HepG2 (cell line): Measurements from ENCODE around the gene POLRMT. TPM values are rescaled to one million over a fixed set of nuclear protein-coding genes. Genes with fewer than 3 reads are reported as not detected.

ENCODE experiments used
- CHCHD3 ChIP-seq: sonication (generic); formaldehyde crosslinking; IDR thresholded peaks from 2 replicates; pipeline ENCODE4 v1.8.0; 2022; ENCODE audit warnings: mild to moderate bottlenecking, missing genetic modification reagents, moderate library complexity
- DMAP1 ChIP-seq: IDR thresholded peaks from 2 replicates; pipeline ENCODE4 v1.6.1; 2016
- DNMT1 ChIP-seq: sonication (generic); formaldehyde crosslinking; IDR thresholded peaks from 2 replicates; pipeline ENCODE4 v1.5.1; 2020; ENCODE audit warnings: mild to moderate bottlenecking, missing genetic modification reagents
- GATAD1 ChIP-seq: IDR thresholded peaks from 2 replicates; pipeline ENCODE4 v1.6.1; 2016; ENCODE audit warnings: missing genetic modification reagents, missing compliant biosample characterization
- HMG20A ChIP-seq: IDR thresholded peaks from 2 replicates; pipeline ENCODE4 v1.6.1; 2016; ENCODE audit warnings: borderline replicate concordance
- HNRNPLL ChIP-seq: fragments of 200-400 bp; formaldehyde crosslinking; IDR thresholded peaks from 2 replicates; pipeline ENCODE4 v1.6.1; 2017; ENCODE audit warnings: mild to moderate bottlenecking, low read depth, low read length; ENCODE audit not compliant: poor library complexity, severe bottlenecking
- PHF20 ChIP-seq: sonication (generic); formaldehyde crosslinking; IDR thresholded peaks from 2 replicates; pipeline ENCODE4 v1.5.0; 2020; ENCODE audit warnings: mild to moderate bottlenecking, missing genetic modification reagents
- PRPF4 ChIP-seq: fragments of 200-400 bp; formaldehyde crosslinking; IDR thresholded peaks from 2 replicates; pipeline ENCODE4 v1.6.1; 2016; ENCODE audit warnings: low read length, low read depth; ENCODE audit not compliant: poor library complexity, severe bottlenecking
- RARG ChIP-seq: sonication (generic); formaldehyde crosslinking; IDR thresholded peaks from 2 replicates; pipeline ENCODE4 v1.4.0; 2020; ENCODE audit warnings: low read depth, mild to moderate bottlenecking, missing genetic modification reagents
- SNRNP70 ChIP-seq: fragments of 200-400 bp; formaldehyde crosslinking; IDR thresholded peaks from 2 replicates; pipeline ENCODE4 v1.6.1; 2017; ENCODE audit warnings: mild to moderate bottlenecking, low read depth, low read length, moderate library complexity
- WIZ ChIP-seq: sonication (generic); formaldehyde crosslinking; IDR thresholded peaks from 2 replicates; pipeline ENCODE4 v1.5.1; 2020; ENCODE audit warnings: mild to moderate bottlenecking, missing genetic modification reagents
- ZNF335 ChIP-seq: sonication (generic); formaldehyde crosslinking; IDR thresholded peaks from 2 replicates; pipeline ENCODE4 v1.4.0; 2020; ENCODE audit warnings: missing genetic modification reagents
- ZNF75D ChIP-seq: sonication (generic); formaldehyde crosslinking; IDR thresholded peaks from 2 replicates; pipeline ENCODE4 v1.8.1; 2023; ENCODE audit warnings: missing genetic modification reagents, mild to moderate bottlenecking, borderline replicate concordance
- ZNF773 ChIP-seq: sonication (generic); formaldehyde crosslinking; IDR thresholded peaks from 2 replicates; pipeline ENCODE4 v1.4.0; 2020; ENCODE audit warnings: missing genetic modification reagents, borderline replicate concordance
- polyA plus RNA-seq, 8 experiments: library from polyadenylated mRNA; depleted of rRNA in 3 of 8; stranded (reverse) in 7 of 8; unstranded in 1 of 8; fragments of >200 nt; fragmentation: Illumina TruSeq in 4 of 8; extraction: Trizol in 4 of 8; gene quantifications; 2 replicates each; pipeline versions ENCODE4 v1.2.1 to v1.2.3, GENCODE V29; 2011 to 2016; ENCODE audit warnings: low read depth in 4 of 8, missing spikeins in 1 of 8, mixed read lengths in 1 of 8; ENCODE audit not compliant: insufficient read depth in 1 of 8
- total RNA-seq, 5 experiments: library from RNA; depleted of rRNA; stranded (reverse); fragments of >200 nt; fragmentation: Illumina TruSeq; extraction: Trizol; gene quantifications; 2 replicates each; pipeline ENCODE4 v1.2.3, GENCODE V29; 2016; ENCODE audit warnings: low read depth in 1 of 5
- TF ChIP-seq, protein P1 (sequence below): fragments of 450-650 bp; IDR thresholded peaks from 2 replicates; pipeline ENCODE4 v1.6.1; 2017
- TF ChIP-seq, protein P2 (sequence below): sonication (generic); formaldehyde crosslinking; IDR thresholded peaks from 2 replicates; pipeline ENCODE4 v1.5.0; 2020; ENCODE audit warnings: mild to moderate bottlenecking, missing genetic modification reagents
- TF ChIP-seq, protein P3 (sequence below): sonication (generic); formaldehyde crosslinking; conservative IDR thresholded peaks from 2 replicates; pipeline ENCODE4 v1.5.0; 2020; ENCODE audit warnings: missing genetic modification reagents
- TF ChIP-seq, protein P4 (sequence below): IDR thresholded peaks from 2 replicates; pipeline ENCODE4 v1.6.1; 2016; ENCODE audit warnings: mild to moderate bottlenecking, missing biosample characterization, missing genetic modification reagents
- TF ChIP-seq, protein P5 (sequence below): sonication (generic); formaldehyde crosslinking; IDR thresholded peaks from 2 replicates; pipeline ENCODE4 v1.9.0; 2021; ENCODE audit warnings: missing genetic modification reagents, borderline replicate concordance
- TF ChIP-seq, protein P6 (sequence below): sonication (generic); formaldehyde crosslinking; IDR thresholded peaks from 2 replicates; pipeline ENCODE4 v1.4.0; 2020; ENCODE audit warnings: mild to moderate bottlenecking, missing genetic modification reagents
- TF ChIP-seq, protein P7 (sequence below): sonication (generic); IDR thresholded peaks from 2 replicates; pipeline ENCODE4 v1.6.1; 2016; ENCODE audit warnings: low read depth, borderline replicate concordance

The POLRMT gene
- total and polyA plus RNA-seq, 2 of the 13 experiments (the other 11 are each of a cell fraction or from before 2014, with no cell fraction given) = 78.0 to 101 TPM

DNA sequence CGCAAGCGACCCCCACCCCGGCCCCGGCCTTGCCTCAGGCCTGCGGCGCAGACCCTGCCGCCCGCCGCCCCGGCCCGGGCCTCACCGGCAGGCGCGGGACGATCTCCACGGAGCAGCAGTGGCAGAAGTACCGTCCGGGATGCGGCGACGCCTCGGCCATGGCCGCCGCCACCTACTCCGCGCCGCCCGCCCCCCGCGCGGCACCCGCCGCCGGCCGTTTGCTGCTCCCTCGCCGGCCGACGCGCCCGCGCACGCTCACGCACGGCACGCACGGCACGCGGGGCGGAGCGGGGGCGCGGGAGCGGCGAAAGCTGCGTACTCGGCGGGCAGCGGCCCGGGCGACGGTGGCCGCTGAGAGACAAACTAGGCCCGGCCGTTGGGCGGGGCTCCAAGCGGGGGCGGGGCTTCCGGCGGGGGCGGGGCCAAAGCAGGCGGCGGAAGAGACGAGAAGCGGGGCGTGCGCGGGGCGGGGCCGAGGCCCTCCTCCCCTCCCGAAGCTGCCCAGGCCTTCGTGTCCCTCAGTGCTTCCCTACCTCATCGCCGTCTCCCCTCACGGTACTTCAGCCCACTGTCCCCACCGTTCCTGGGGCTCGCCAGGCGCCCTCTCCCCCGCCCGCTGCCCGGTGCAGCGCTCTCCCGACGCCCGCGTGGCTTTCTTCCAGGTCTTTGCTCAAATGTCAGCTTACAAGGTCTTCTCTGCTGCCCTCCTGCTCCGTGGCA is 29.8 kb upstream of the POLRMT start, which contains the start of gene RNF126 (continued):
- TF ChIP-seq, protein P1, sequence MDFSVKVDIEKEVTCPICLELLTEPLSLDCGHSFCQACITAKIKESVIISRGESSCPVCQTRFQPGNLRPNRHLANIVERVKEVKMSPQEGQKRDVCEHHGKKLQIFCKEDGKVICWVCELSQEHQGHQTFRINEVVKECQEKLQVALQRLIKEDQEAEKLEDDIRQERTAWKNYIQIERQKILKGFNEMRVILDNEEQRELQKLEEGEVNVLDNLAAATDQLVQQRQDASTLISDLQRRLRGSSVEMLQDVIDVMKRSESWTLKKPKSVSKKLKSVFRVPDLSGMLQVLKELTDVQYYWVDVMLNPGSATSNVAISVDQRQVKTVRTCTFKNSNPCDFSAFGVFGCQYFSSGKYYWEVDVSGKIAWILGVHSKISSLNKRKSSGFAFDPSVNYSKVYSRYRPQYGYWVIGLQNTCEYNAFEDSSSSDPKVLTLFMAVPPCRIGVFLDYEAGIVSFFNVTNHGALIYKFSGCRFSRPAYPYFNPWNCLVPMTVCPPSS = no peak
- TF ChIP-seq RARG (CRISPR knock-in tag) (no peak), WIZ (CRISPR knock-in tag) (no peak), DMAP1 (CRISPR knock-in tag) (no peak), PRPF4 (no peak), HNRNPLL (peak; percentile 88), ZNF773 (CRISPR knock-in tag) (0 out of 2 replicates have a peak, but pooled peaks have one; percentile 43), DNMT1 (CRISPR knock-in tag) (no peak), HMG20A (CRISPR knock-in tag) (no peak), GATAD1 (CRISPR knock-in tag) (no peak; the same call in 1 of the 2 replicates), ZNF75D (CRISPR knock-in tag) (no peak), PHF20 (CRISPR knock-in tag) (no peak; the same call in 1 of the 2 replicates), ZNF335 (CRISPR knock-in tag) (peak; percentile 25; the same call in 1 of the 2 replicates), SNRNP70 (no peak), CHCHD3 (CRISPR knock-in tag) (0 out of 2 replicates have a peak, but pooled peaks have one; percentile 10)
- TF ChIP-seq, protein P2, sequence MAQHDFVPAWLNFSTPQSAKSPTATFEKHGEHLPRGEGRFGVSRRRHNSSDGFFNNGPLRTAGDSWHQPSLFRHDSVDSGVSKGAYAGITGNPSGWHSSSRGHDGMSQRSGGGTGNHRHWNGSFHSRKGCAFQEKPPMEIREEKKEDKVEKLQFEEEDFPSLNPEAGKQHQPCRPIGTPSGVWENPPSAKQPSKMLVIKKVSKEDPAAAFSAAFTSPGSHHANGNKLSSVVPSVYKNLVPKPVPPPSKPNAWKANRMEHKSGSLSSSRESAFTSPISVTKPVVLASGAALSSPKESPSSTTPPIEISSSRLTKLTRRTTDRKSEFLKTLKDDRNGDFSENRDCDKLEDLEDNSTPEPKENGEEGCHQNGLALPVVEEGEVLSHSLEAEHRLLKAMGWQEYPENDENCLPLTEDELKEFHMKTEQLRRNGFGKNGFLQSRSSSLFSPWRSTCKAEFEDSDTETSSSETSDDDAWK (CRISPR knock-in tag) = no peak
- TF ChIP-seq, protein P3, sequence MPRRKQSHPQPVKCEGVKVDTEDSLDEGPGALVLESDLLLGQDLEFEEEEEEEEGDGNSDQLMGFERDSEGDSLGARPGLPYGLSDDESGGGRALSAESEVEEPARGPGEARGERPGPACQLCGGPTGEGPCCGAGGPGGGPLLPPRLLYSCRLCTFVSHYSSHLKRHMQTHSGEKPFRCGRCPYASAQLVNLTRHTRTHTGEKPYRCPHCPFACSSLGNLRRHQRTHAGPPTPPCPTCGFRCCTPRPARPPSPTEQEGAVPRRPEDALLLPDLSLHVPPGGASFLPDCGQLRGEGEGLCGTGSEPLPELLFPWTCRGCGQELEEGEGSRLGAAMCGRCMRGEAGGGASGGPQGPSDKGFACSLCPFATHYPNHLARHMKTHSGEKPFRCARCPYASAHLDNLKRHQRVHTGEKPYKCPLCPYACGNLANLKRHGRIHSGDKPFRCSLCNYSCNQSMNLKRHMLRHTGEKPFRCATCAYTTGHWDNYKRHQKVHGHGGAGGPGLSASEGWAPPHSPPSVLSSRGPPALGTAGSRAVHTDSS (CRISPR knock-in tag) = no peak
- TF ChIP-seq, protein P4, sequence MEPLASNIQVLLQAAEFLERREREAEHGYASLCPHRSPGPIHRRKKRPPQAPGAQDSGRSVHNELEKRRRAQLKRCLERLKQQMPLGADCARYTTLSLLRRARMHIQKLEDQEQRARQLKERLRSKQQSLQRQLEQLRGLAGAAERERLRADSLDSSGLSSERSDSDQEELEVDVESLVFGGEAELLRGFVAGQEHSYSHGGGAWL (CRISPR knock-in tag) = peak; percentile 79
- TF ChIP-seq, protein P5, sequence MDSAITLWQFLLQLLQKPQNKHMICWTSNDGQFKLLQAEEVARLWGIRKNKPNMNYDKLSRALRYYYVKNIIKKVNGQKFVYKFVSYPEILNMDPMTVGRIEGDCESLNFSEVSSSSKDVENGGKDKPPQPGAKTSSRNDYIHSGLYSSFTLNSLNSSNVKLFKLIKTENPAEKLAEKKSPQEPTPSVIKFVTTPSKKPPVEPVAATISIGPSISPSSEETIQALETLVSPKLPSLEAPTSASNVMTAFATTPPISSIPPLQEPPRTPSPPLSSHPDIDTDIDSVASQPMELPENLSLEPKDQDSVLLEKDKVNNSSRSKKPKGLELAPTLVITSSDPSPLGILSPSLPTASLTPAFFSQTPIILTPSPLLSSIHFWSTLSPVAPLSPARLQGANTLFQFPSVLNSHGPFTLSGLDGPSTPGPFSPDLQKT (CRISPR knock-in tag) = no peak
- TF ChIP-seq, protein P6, sequence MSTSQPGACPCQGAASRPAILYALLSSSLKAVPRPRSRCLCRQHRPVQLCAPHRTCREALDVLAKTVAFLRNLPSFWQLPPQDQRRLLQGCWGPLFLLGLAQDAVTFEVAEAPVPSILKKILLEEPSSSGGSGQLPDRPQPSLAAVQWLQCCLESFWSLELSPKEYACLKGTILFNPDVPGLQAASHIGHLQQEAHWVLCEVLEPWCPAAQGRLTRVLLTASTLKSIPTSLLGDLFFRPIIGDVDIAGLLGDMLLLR = no peak
- TF ChIP-seq, protein P7, sequence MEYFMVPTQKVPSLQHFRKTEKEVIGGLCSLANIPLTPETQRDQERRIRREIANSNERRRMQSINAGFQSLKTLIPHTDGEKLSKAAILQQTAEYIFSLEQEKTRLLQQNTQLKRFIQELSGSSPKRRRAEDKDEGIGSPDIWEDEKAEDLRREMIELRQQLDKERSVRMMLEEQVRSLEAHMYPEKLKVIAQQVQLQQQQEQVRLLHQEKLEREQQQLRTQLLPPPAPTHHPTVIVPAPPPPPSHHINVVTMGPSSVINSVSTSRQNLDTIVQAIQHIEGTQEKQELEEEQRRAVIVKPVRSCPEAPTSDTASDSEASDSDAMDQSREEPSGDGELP = no peak
